Measurements from ENCODE around the gene DCAF7.

GRCh38 chr17:63512388-63512787 is 37.9 kb upstream of the DCAF7 start:
- TF ChIP-seq POLR2A (IDR thresholded peaks at IDR 0.05), result no peak
- TF ChIP-seq CTCF (IDR thresholded peaks at IDR 0.05), result no peak

All from Peyer's patch (tissue), 4 donors.